Activated CD8-positive, alpha-beta T cell treated with anti-CD3 and anti-CD28 coated beads, Interleukin-2, amount 10 ng/mL, durations not matched to agents 7 days and 5 days (primary cell): ENCODE data around the gene NOX4. TPM values are rescaled to one million over a fixed set of nuclear protein-coding genes. Genes with fewer than 3 reads are reported as not detected.

Source experiments
- ATAC-seq: fragments of 150-1000 bp; cut with Tn5 transposase; one replicate; pipeline ENCODE4 v1.10.0; 2021; ENCODE audit warnings: moderate library complexity
- CTCF ChIA-PET: fragments of 350-600 bp; sonication (Branson Sonifier 250); formaldehyde crosslinking; loops from one replicate; lab custom pipeline; 2021; ENCODE audit warnings: antibody characterized with exemption; lab: Charles Lee
- POLR2A ChIA-PET: fragments of 350-600 bp; sonication (Branson Sonifier 250); formaldehyde crosslinking; loops from one replicate; lab custom pipeline; 2021; ENCODE audit warnings: antibody characterized with exemption; lab: Charles Lee
- DNase-seq: peaks from one replicate; pipeline ENCODE4 v3.0.0-alpha.2; 2020
- H3K27ac Mint-ChIP-seq: one replicate; pipeline ENCODE4 v1.8.0; 2021; ENCODE audit warnings: mild to moderate bottlenecking, mixed read lengths
- H3K27me3 Mint-ChIP-seq: one replicate; pipeline ENCODE4 v1.8.0; 2021; ENCODE audit warnings: low read depth, mixed read lengths
- H3K36me3 Mint-ChIP-seq: one replicate; pipeline ENCODE4 v1.8.0; 2021; ENCODE audit warnings: low read depth, mixed read lengths
- H3K4me1 Mint-ChIP-seq: one replicate; pipeline ENCODE4 v1.8.0; 2021; ENCODE audit warnings: low read depth, mixed read lengths
- H3K4me3 Mint-ChIP-seq: one replicate; pipeline ENCODE4 v1.8.0; 2021; ENCODE audit warnings: mild to moderate bottlenecking, mixed read lengths
- H3K9me3 Mint-ChIP-seq: one replicate; pipeline ENCODE4 v1.8.0; 2022; ENCODE audit warnings: mixed read lengths; ENCODE audit not compliant: insufficient read depth
- total RNA-seq, 2 experiments: library from RNA; stranded (reverse); gene quantifications; one replicate each; pipeline ENCODE4 v1.2.3, GENCODE V29; 2021

The NOX4 gene
- not detected for total RNA-seq

- H3K27me3 Mint-ChIP-seq = peaks cover 20% of the 10 kb centered on the region
- ATAC-seq (no peak), DNase-seq (no peak)
- no peaks in the 10 kb centered on the region for H3K9me3 Mint-ChIP-seq
- H3K27ac Mint-ChIP-seq = no peak within 1 kb of the TSS
- H3K4me3 Mint-ChIP-seq = no peak within 1 kb of the TSS
- peaks cover 4% of the 10 kb centered on the region for H3K36me3 Mint-ChIP-seq
- POLR2A ChIA-PET = no interaction called here
- CTCF ChIA-PET = no interaction called here
- H3K4me1 Mint-ChIP-seq = no peaks in the 10 kb centered on the region
Measured at GRCh38 chr11:89490981-89491690, at the start of gene NOX4. TSS of gene NOX4 (minus strand) at chr11:89491375. CDS start at chr11:89491246, 129 bp downstream.

GRCh38 chr11:89540826-89541225 is 49.7 kb upstream of the NOX4 start:
- no peak for DNase-seq
- no peaks in the 10 kb centered on the region for H3K27me3 Mint-ChIP-seq

GRCh38 chr11:89537936-89538335 is 46.8 kb upstream of the NOX4 start:
- H3K36me3 Mint-ChIP-seq = no peaks in the 10 kb centered on the region
- no peak for DNase-seq
- no peaks in the 10 kb centered on the region for H3K27me3 Mint-ChIP-seq
- ChIA-PET POLR2A (no interaction called here), CTCF (no interaction called here)
- no peaks in the 10 kb centered on the region for H3K4me1 Mint-ChIP-seq
- H3K9me3 Mint-ChIP-seq = no peaks in the 10 kb centered on the region
- no peak overlapping the region for H3K4me3 Mint-ChIP-seq
- H3K27ac Mint-ChIP-seq = no peak overlapping the region
- no peak for ATAC-seq

More at GRCh38 chr11:89540826-89541225, 49.7 kb upstream of the NOX4 start:
- Mint-ChIP-seq H3K36me3 (no peaks in the 10 kb centered on the region), H3K4me3 (no peak overlapping the region), H3K4me1 (no peaks in the 10 kb centered on the region), H3K27ac (no peak overlapping the region), H3K9me3 (no peaks in the 10 kb centered on the region)
- POLR2A ChIA-PET = no interaction called here
- CTCF ChIA-PET = no interaction called here
- ATAC-seq = no peak

- CTCF ChIA-PET = no interaction called here
- Mint-ChIP-seq H3K4me1 (no peaks in the 10 kb centered on the region), H3K9me3 (no peaks in the 10 kb centered on the region), H3K36me3 (no peaks in the 10 kb centered on the region), H3K27me3 (no peaks in the 10 kb centered on the region), H3K4me3 (no peak overlapping the region), H3K27ac (no peak overlapping the region)
- DNase-seq (no peak), ATAC-seq (no peak)
- POLR2A ChIA-PET = no interaction called here
Measured at GRCh38 chr11:89536926-89537325, 45.8 kb upstream of the NOX4 start.

GRCh38 chr11:89535221-89535620 is 44.0 kb upstream of the NOX4 start:
- H3K4me1 Mint-ChIP-seq = no peaks in the 10 kb centered on the region
- H3K27ac Mint-ChIP-seq = no peak overlapping the region
- ATAC-seq (no peak), DNase-seq (no peak)
- H3K36me3 Mint-ChIP-seq = no peaks in the 10 kb centered on the region
- no peaks in the 10 kb centered on the region for H3K27me3 Mint-ChIP-seq
- POLR2A ChIA-PET = no interaction called here
- CTCF ChIA-PET = no interaction called here
- H3K9me3 Mint-ChIP-seq = no peaks in the 10 kb centered on the region
- no peak overlapping the region for H3K4me3 Mint-ChIP-seq

GRCh38 chr11:89529626-89530380 is 38.6 kb upstream of the NOX4 start:
- no peak for ATAC-seq
- Mint-ChIP-seq H3K4me1 (no peaks in the 10 kb centered on the region), H3K27ac (no peak overlapping the region), H3K4me3 (no peak overlapping the region), H3K27me3 (no peaks in the 10 kb centered on the region), H3K36me3 (no peaks in the 10 kb centered on the region), H3K9me3 (no peaks in the 10 kb centered on the region)
- ChIA-PET POLR2A (no interaction called here), CTCF (no interaction called here)
- DNase-seq = no peak

GRCh38 chr11:89521792-89522191 is 30.6 kb upstream of the NOX4 start:
- ATAC-seq (no peak), DNase-seq (no peak)
- CTCF ChIA-PET = no interaction called here
- Mint-ChIP-seq H3K36me3 (no peaks in the 10 kb centered on the region), H3K27me3 (no peaks in the 10 kb centered on the region), H3K9me3 (no peaks in the 10 kb centered on the region), H3K4me1 (no peaks in the 10 kb centered on the region), H3K27ac (no peak overlapping the region), H3K4me3 (no peak overlapping the region)
- POLR2A ChIA-PET = no interaction called here

- ATAC-seq (no peak), DNase-seq (no peak)
- no peaks in the 10 kb centered on the region for H3K4me1 Mint-ChIP-seq
- no peaks in the 10 kb centered on the region for H3K9me3 Mint-ChIP-seq
- POLR2A ChIA-PET = no interaction called here
- CTCF ChIA-PET = no interaction called here
- H3K27me3 Mint-ChIP-seq = no peaks in the 10 kb centered on the region
- H3K27ac Mint-ChIP-seq = no peak overlapping the region
- H3K36me3 Mint-ChIP-seq = no peaks in the 10 kb centered on the region
- H3K4me3 Mint-ChIP-seq = no peak overlapping the region
Measured at GRCh38 chr11:89521294-89521693, 30.1 kb upstream of the NOX4 start.

GRCh38 chr11:89516496-89516895 is 25.3 kb upstream of the NOX4 start:
- no peak overlapping the region for H3K4me3 Mint-ChIP-seq
- no peaks in the 10 kb centered on the region for H3K4me1 Mint-ChIP-seq
- no peaks in the 10 kb centered on the region for H3K36me3 Mint-ChIP-seq
- no peaks in the 10 kb centered on the region for H3K9me3 Mint-ChIP-seq
- ATAC-seq (no peak), DNase-seq (no peak)
- POLR2A ChIA-PET = no interaction called here
- CTCF ChIA-PET = no interaction called here
- no peak overlapping the region for H3K27ac Mint-ChIP-seq
- H3K27me3 Mint-ChIP-seq = no peaks in the 10 kb centered on the region

- H3K27ac Mint-ChIP-seq = no peak overlapping the region
- no peak for ATAC-seq
- no peaks in the 10 kb centered on the region for H3K36me3 Mint-ChIP-seq
- no peak for DNase-seq
- H3K4me3 Mint-ChIP-seq = no peak overlapping the region
- CTCF ChIA-PET = no interaction called here
- no peaks in the 10 kb centered on the region for H3K4me1 Mint-ChIP-seq
- no peaks in the 10 kb centered on the region for H3K27me3 Mint-ChIP-seq
- POLR2A ChIA-PET = no interaction called here
- no peaks in the 10 kb centered on the region for H3K9me3 Mint-ChIP-seq
Measured at GRCh38 chr11:89508544-89508943, 17.4 kb upstream of the NOX4 start.

- CTCF ChIA-PET = no interaction called here
- Mint-ChIP-seq H3K4me1 (no peaks in the 10 kb centered on the region), H3K27ac (no peak overlapping the region), H3K27me3 (no peaks in the 10 kb centered on the region), H3K36me3 (no peaks in the 10 kb centered on the region), H3K4me3 (no peak overlapping the region), H3K9me3 (peaks cover 4% of the 10 kb centered on the region)
- no peak for ATAC-seq
- POLR2A ChIA-PET = no interaction called here
- no peak for DNase-seq
Measured at GRCh38 chr11:89504270-89504669, 13.1 kb upstream of the NOX4 start.

GRCh38 chr11:89503422-89503821 is 12.2 kb upstream of the NOX4 start:
- no peak for ATAC-seq
- no peaks in the 10 kb centered on the region for H3K27me3 Mint-ChIP-seq
- H3K9me3 Mint-ChIP-seq = peaks cover 4% of the 10 kb centered on the region
- H3K27ac Mint-ChIP-seq = no peak overlapping the region
- no peak for DNase-seq
- POLR2A ChIA-PET = no interaction called here
- H3K4me3 Mint-ChIP-seq = no peak overlapping the region
- H3K36me3 Mint-ChIP-seq = no peaks in the 10 kb centered on the region
- no peaks in the 10 kb centered on the region for H3K4me1 Mint-ChIP-seq
- CTCF ChIA-PET = no interaction called here
